ENCODE measurements around the gene OCLN.

DNA sequence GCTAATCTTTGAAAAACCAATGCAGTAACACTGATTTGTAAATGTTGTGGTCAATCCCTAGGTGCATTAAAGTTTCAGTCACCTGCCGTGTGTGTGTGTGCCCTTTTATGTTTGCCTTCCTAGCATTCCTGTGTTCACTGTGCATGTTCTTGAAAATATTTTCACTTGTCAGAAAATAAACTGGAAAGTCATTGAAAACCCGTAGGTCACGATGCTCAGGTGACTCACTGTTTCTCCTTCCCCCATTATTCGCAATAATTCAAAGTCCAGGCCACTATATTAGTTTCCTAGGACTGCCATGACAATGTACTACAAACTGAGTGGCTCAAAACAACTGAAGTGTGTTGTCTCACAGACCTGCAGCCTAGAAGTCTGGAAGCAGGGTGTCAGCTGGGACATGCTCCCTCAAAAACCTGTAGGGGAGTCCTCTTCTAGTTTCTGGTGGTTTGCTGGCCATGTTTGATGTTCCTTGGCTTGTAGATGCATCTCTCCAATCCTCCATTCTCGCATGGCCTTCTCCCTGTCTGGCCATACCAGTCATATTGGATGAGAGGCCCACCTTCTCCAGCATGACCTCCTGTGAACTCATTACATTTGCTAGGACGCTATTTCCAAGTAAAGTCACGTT lies 48.3 kb upstream of the OCLN start:
- TF ChIP-seq, protein P1, sequence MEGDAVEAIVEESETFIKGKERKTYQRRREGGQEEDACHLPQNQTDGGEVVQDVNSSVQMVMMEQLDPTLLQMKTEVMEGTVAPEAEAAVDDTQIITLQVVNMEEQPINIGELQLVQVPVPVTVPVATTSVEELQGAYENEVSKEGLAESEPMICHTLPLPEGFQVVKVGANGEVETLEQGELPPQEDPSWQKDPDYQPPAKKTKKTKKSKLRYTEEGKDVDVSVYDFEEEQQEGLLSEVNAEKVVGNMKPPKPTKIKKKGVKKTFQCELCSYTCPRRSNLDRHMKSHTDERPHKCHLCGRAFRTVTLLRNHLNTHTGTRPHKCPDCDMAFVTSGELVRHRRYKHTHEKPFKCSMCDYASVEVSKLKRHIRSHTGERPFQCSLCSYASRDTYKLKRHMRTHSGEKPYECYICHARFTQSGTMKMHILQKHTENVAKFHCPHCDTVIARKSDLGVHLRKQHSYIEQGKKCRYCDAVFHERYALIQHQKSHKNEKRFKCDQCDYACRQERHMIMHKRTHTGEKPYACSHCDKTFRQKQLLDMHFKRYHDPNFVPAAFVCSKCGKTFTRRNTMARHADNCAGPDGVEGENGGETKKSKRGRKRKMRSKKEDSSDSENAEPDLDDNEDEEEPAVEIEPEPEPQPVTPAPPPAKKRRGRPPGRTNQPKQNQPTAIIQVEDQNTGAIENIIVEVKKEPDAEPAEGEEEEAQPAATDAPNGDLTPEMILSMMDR (IDR thresholded peaks at IDR 0.05; ENCODE audit: poor library complexity, severe bottlenecking) = no peak
- no peak for TF ChIP-seq EP300 (conservative IDR thresholded peaks at IDR 0.05; ENCODE audit: poor library complexity, severe bottlenecking)
- TF ChIP-seq POLR2AphosphoS5 (IDR thresholded peaks at IDR 0.05) = no peak
- TF ChIP-seq RAD21 (conservative IDR thresholded peaks at IDR 0.05) = no peak
- TF ChIP-seq EZH2 (IDR thresholded peaks at IDR 0.05; ENCODE audit: borderline replicate concordance, insufficient read depth, low read length, poor library complexity, severe bottlenecking) = no peak

Measured in neural cell (in vitro differentiated cells).